HepG2 (cell line): ENCODE data around the gene IL1R1. TPM values are rescaled to one million over a fixed set of nuclear protein-coding genes. Genes with fewer than 3 reads are reported as not detected.
A peak's percentile ranks its signal among the peaks of the same experiment; 100 is the strongest.

Experiments used
- AKAP8 ChIP-seq: sonication (generic); formaldehyde crosslinking; IDR thresholded peaks from 2 replicates; pipeline ENCODE4 v1.5.1; 2020; ENCODE audit warnings: mild to moderate bottlenecking, missing genetic modification reagents
- CENPX ChIP-seq: sonication (generic); formaldehyde crosslinking; IDR thresholded peaks from 2 replicates; pipeline ENCODE4 v1.9.0; 2021; ENCODE audit warnings: mild to moderate bottlenecking, missing genetic modification reagents, moderate library complexity
- FOXO1 ChIP-seq: sonication (generic); formaldehyde crosslinking; IDR thresholded peaks from 2 replicates; pipeline ENCODE4 v1.4.0; 2020; ENCODE audit warnings: missing genetic modification reagents
- FOXO4 ChIP-seq: sonication (generic); formaldehyde crosslinking; conservative IDR thresholded peaks from 2 replicates; pipeline ENCODE4 v1.8.1; 2023; ENCODE audit warnings: missing genetic modification reagents
- GATA4 ChIP-seq: sonication (generic); IDR thresholded peaks from 2 replicates; pipeline ENCODE4 v1.6.1; 2016; ENCODE audit warnings: antibody characterized with exemption, low read depth, borderline replicate concordance
- HNF1B ChIP-seq: sonication (generic); formaldehyde crosslinking; IDR thresholded peaks from 2 replicates; pipeline ENCODE4 v1.5.1; 2020; ENCODE audit warnings: mild to moderate bottlenecking, moderate library complexity, missing genetic modification reagents
- JUN ChIP-seq: sonication (generic); formaldehyde crosslinking; IDR thresholded peaks from 2 replicates; pipeline ENCODE4 v1.4.0; 2020; ENCODE audit warnings: mild to moderate bottlenecking, missing genetic modification reagents
- KAT8 ChIP-seq: IDR thresholded peaks from 2 replicates; pipeline ENCODE4 v1.6.1; 2016; ENCODE audit warnings: missing genetic modification reagents, missing compliant biosample characterization
- KDM5B ChIP-seq: sonication (generic); formaldehyde crosslinking; IDR thresholded peaks from 2 replicates; pipeline ENCODE4 v1.4.0; 2020; ENCODE audit warnings: missing genetic modification reagents, mild to moderate bottlenecking, borderline replicate concordance
- MEIS2 ChIP-seq: sonication (generic); formaldehyde crosslinking; IDR thresholded peaks from 2 replicates; pipeline ENCODE4 v1.9.0; 2021; ENCODE audit warnings: mild to moderate bottlenecking, missing genetic modification reagents
- NCOR1 ChIP-seq: fragments of 200-600 bp; sonication (generic); IDR thresholded peaks from 2 replicates; pipeline ENCODE4 v1.7.0; 2017; ENCODE audit warnings: antibody characterized with exemption, low read length, borderline replicate concordance
- PAX8 ChIP-seq: sonication (generic); formaldehyde crosslinking; IDR thresholded peaks from 2 replicates; pipeline ENCODE4 v1.8.0; 2022; ENCODE audit warnings: mild to moderate bottlenecking, missing genetic modification reagents, borderline replicate concordance
- REST ChIP-seq, 2 experiments: IDR thresholded peaks; 2 replicates each; pipeline ENCODE4 v1.6.1; 2011 to 2012; ENCODE audit warnings: low read length in 2 of 2, borderline replicate concordance in 1 of 2, low read depth in 1 of 2, mild to moderate bottlenecking in 1 of 2, moderate library complexity in 1 of 2
- SIX1 ChIP-seq: sonication (generic); formaldehyde crosslinking; IDR thresholded peaks from 2 replicates; pipeline ENCODE4 v1.4.0; 2020; ENCODE audit warnings: missing genetic modification reagents, borderline replicate concordance
- TFDP2 ChIP-seq: sonication (generic); formaldehyde crosslinking; IDR thresholded peaks from 2 replicates; pipeline ENCODE4 v1.4.0; 2020; ENCODE audit warnings: missing genetic modification reagents
- ZBTB34 ChIP-seq: sonication (generic); formaldehyde crosslinking; IDR thresholded peaks from 2 replicates; pipeline ENCODE4 v1.8.0; 2022; ENCODE audit warnings: mild to moderate bottlenecking, missing genetic modification reagents
- ZNF333 ChIP-seq: sonication (generic); formaldehyde crosslinking; IDR thresholded peaks from 2 replicates; pipeline ENCODE4 v1.4.0; 2020; ENCODE audit warnings: mild to moderate bottlenecking, missing genetic modification reagents, borderline replicate concordance
- ZNF83 ChIP-seq: sonication (generic); formaldehyde crosslinking; IDR thresholded peaks from 2 replicates; pipeline ENCODE4 v1.4.0; 2020; ENCODE audit warnings: missing genetic modification reagents, mild to moderate bottlenecking, borderline replicate concordance
- ZSCAN31 ChIP-seq: sonication (generic); formaldehyde crosslinking; IDR thresholded peaks from 2 replicates; pipeline ENCODE4 v1.5.0; 2020; ENCODE audit warnings: low read depth, mild to moderate bottlenecking, missing genetic modification reagents
- polyA plus RNA-seq, 8 experiments: library from polyadenylated mRNA; depleted of rRNA in 3 of 8; stranded (reverse) in 7 of 8; unstranded in 1 of 8; fragments of >200 nt; fragmentation: Illumina TruSeq in 4 of 8; extraction: Trizol in 4 of 8; gene quantifications; 2 replicates each; pipeline versions ENCODE4 v1.2.1 to v1.2.3, GENCODE V29; 2011 to 2016; ENCODE audit warnings: low read depth in 4 of 8, missing spikeins in 1 of 8, mixed read lengths in 1 of 8; ENCODE audit not compliant: insufficient read depth in 1 of 8
- total RNA-seq, 5 experiments: library from RNA; depleted of rRNA; stranded (reverse); fragments of >200 nt; fragmentation: Illumina TruSeq; extraction: Trizol; gene quantifications; 2 replicates each; pipeline ENCODE4 v1.2.3, GENCODE V29; 2016; ENCODE audit warnings: low read depth in 1 of 5

IL1R1 gene
- total and polyA plus RNA-seq, 2 of the 13 experiments (the other 11 are each of a cell fraction or from before 2014, with no cell fraction given), result 38.0 to 93.1 TPM

- no peak for TF ChIP-seq AKAP8 (CRISPR knock-in tag)
- TF ChIP-seq NCOR1, result peak; percentile 95
- peak; percentile 71; the same call in 1 of the 2 replicates for TF ChIP-seq FOXO1 (CRISPR knock-in tag)
- TF ChIP-seq ZSCAN31, result no peak
- TF ChIP-seq KDM5B (CRISPR knock-in tag), result no peak
- TF ChIP-seq REST (IDR thresholded peaks at IDR 0.05; ENCODE audit: borderline replicate concordance in 1 of 2, low read depth in 1 of 2, low read length in 2 of 2), result peak in 1 of 2 experiments; percentile 58; a peak in 1 of 4 replicates
- no peak for TF ChIP-seq FOXO4 (CRISPR knock-in tag)
- TF ChIP-seq TFDP2 (CRISPR knock-in tag), result peak; percentile 35; the same call in 1 of the 2 replicates
- peak; percentile 62; the same call in 1 of the 2 replicates for TF ChIP-seq MEIS2 (CRISPR knock-in tag)
- no peak for TF ChIP-seq CENPX (CRISPR knock-in tag)
- TF ChIP-seq JUN (CRISPR knock-in tag), result peak; percentile 70; the same call in 1 of the 2 replicates
- no peak for TF ChIP-seq ZNF333 (CRISPR knock-in tag)
- peak; percentile 74; the same call in 1 of the 2 replicates for TF ChIP-seq ZBTB34 (CRISPR knock-in tag)
- TF ChIP-seq ZNF83 (CRISPR knock-in tag), result no peak
- TF ChIP-seq SIX1 (CRISPR knock-in tag), result peak; percentile 75; the same call in 1 of the 2 replicates
- peak; percentile 72; the same call in 1 of the 2 replicates for TF ChIP-seq KAT8
- TF ChIP-seq HNF1B (CRISPR knock-in tag), result peak; percentile 92
- TF ChIP-seq GATA4, result peak; percentile 52; the same call in 1 of the 2 replicates
- no peak for TF ChIP-seq PAX8 (CRISPR knock-in tag)
Measured at GRCh38 chr2:102107741-102108070, 34.8 kb upstream of the IL1R1 start (continued).
